NCI-H1092 (cell line): ENCODE results near the gene ACER1.
A peak's percentile ranks its signal among the peaks of the same experiment; 100 is the strongest.
"Not testable (repeated sequence)": the region's sequence is repeated elsewhere in the genome, so short reads cannot be mapped to it uniquely, and the experiment has no call there.

ENCODE experiments used
- DNase-seq: peaks from one replicate; lab custom pipeline; 2025; lab: John Stamatoyannopoulos, UW

The ACER1 gene

GRCh38 chr19:6333439-6333838 lies at the start of gene ACER1:
Gene ACER1 (minus strand): TSS chr19:6333612. CDS start chr19:6333551, 61 bp downstream.
- no peak for DNase-seq

- no peak for DNase-seq
Measured at GRCh38 chr19:6383188-6383587, 49.8 kb upstream of the ACER1 start.

- DNase-seq: no peak
Measured at GRCh38 chr19:6381030-6381750, 47.8 kb upstream of the ACER1 start.

GRCh38 chr19:6379744-6380143 lies 46.3 kb upstream of the ACER1 start:
- no peak for DNase-seq

- no peak for DNase-seq
Measured at GRCh38 chr19:6378486-6378885, 45.1 kb upstream of the ACER1 start.

GRCh38 chr19:6378041-6378440 lies 44.6 kb upstream of the ACER1 start:
- DNase-seq: no peak

GRCh38 chr19:6376512-6377190 lies 43.2 kb upstream of the ACER1 start:
- no peak for DNase-seq

- no peak for DNase-seq
Measured at GRCh38 chr19:6375411-6376010, 42.1 kb upstream of the ACER1 start, which contains the start of gene PSPN. Gene PSPN (minus strand): TSS chr19:6375933. CDS start chr19:6375849, 84 bp downstream.

- DNase-seq: no peak
Measured at GRCh38 chr19:6374711-6375410, 41.4 kb upstream of the ACER1 start.

- no peak for DNase-seq
Measured at GRCh38 chr19:6374161-6374709, 40.8 kb upstream of the ACER1 start.

- no peak for DNase-seq
Measured at GRCh38 chr19:6373813-6374108, 40.3 kb upstream of the ACER1 start.

- peak; percentile 89 for DNase-seq
Measured at GRCh38 chr19:6373096-6373812, 39.8 kb upstream of the ACER1 start.

- peak; percentile 100 for DNase-seq
Measured at GRCh38 chr19:6372594-6373095, 39.2 kb upstream of the ACER1 start, which contains the start of gene ALKBH7. Gene ALKBH7 (plus strand): TSS chr19:6372794. CDS start chr19:6372821, 27 bp downstream.

GRCh38 chr19:6364353-6364752 lies 30.9 kb upstream of the ACER1 start:
- DNase-seq: no peak

- DNase-seq: no peak
Measured at GRCh38 chr19:6362351-6362801, 29.0 kb upstream of the ACER1 start.

GRCh38 chr19:6362027-6362350 lies 28.6 kb upstream of the ACER1 start:
- DNase-seq: no peak

- DNase-seq: not testable (repeated sequence)
Measured at GRCh38 chr19:6360857-6361216, 27.4 kb upstream of the ACER1 start.

GRCh38 chr19:6360445-6360844 lies 27.0 kb upstream of the ACER1 start:
- DNase-seq: not testable (repeated sequence)

- no peak for DNase-seq
Measured at GRCh38 chr19:6359568-6360341, 26.3 kb upstream of the ACER1 start.

- DNase-seq: no peak
Measured at GRCh38 chr19:6358003-6358402, 24.6 kb upstream of the ACER1 start.

GRCh38 chr19:6357174-6357573 lies 23.8 kb upstream of the ACER1 start:
- DNase-seq: no peak
